ENCODE measurements around the gene HBP1. TPM values are rescaled to one million over a fixed set of nuclear protein-coding genes. Genes with fewer than 3 reads are reported as not detected.
"Not testable (repeated sequence)": the region's sequence is repeated elsewhere in the genome, so short reads cannot be mapped to it uniquely, and the experiment has no call there.

Gene HBP1
- total RNA-seq, 1 donor = 75.7 TPM

DNA sequence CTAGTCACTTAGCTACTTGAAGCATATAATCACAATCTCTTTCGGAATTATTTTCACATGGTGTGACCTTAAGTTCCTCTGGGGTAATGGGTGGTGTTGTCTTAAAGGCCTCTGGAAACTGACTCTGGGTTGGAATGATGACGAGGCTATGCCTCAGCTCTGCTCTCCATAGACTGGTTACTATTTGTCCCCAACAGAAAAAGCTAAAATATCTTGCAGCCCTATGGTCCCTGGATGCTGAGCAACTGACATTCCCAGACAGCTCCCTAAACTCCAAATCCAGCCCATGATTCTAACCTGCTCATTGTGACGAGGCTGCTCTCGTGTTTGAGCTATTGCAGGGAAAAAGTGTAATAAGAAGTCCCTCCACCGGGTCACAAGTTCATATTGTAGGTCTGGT, 51.6 kb downstream of the HBP1 start:
- no peak for DNase-seq (ENCODE audit: low read depth in 2 of 3, low spot score in 2 of 3)

DNA sequence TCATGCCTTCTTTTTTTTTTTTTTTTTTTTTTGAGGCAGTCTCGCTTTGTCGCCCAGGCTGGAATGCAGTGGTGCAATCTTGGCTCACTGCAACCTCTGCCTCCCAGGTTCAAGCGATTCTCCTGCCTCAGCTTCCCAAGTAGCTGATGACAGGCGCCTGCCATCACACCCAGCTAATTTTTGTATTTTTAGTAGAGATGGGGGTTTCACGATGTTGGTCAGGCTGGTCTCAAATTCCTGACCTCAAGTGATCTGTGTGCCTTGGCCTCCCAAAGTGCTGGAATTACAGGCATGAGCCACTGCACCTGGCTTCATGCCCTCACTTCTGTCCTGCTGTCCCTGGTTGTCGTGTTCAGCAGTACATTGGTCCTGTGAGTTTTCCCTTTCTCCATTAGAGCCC, 52.0 kb downstream of the HBP1 start:
- DNase-seq (ENCODE audit: low read depth in 2 of 3, low spot score in 2 of 3) = not testable (repeated sequence)

DNA sequence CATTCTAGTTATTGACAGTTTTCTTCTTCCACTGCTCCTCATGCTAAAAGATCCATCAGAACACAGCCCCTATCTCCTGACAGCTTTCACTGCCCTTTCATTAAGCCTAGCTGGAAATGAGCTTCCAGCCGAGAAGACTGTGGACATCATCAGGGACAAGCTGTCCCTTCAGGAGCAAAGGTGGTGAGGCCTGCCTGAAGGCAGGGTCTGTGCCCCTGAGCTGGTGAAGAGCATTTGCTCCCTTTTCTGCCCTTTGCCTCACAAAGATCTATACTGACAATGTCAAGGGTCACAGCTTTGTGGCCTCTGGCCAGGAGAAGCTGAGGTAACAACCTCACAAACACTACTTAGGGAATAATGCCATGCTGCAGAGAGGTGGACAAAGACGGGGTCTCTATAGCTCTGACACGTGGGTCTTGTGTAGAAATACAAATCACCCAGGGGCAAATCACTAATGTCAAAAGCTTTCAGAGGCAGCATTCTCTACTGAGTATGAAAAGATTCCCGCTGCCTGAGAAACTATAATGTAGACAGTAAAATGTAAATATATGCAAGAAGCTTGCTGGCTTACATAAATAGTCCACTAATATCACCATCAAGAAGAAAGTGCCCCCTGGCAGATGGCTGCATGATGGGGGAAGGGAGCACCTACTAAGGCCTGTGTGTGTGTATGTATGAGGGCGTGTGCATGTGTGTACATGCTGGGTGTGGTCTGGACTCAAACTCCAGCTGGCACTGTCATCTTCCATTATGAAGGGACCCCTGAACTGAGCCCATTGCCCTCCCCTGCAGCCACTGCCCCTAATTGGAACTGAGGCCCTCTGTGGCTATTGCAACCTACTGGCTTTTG, 55.8 kb downstream of the HBP1 start:
- no peak for DNase-seq (ENCODE audit: low read depth in 2 of 3, low spot score in 2 of 3)

DNA sequence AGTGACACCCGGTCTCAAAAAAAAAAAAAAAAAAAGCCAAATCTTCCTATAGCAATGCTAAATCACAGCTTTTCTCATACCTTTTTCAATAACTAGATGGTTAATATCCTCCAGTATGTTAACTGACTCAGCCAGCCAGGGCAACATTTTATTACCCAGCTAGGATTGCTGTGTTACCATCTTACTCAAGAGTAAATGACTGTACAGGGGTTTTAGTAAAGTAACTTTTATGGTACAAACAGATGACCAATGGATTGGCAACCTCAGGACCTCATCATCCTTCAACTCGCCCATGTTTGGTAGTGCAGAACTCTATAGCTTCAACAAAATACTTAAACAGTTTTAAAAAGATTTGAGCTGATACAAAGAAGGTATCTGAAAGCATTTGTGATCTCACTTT, 59.5 kb downstream of the HBP1 start:
- DNase-seq (ENCODE audit: low read depth in 2 of 3, low spot score in 2 of 3) = no peak

DNA sequence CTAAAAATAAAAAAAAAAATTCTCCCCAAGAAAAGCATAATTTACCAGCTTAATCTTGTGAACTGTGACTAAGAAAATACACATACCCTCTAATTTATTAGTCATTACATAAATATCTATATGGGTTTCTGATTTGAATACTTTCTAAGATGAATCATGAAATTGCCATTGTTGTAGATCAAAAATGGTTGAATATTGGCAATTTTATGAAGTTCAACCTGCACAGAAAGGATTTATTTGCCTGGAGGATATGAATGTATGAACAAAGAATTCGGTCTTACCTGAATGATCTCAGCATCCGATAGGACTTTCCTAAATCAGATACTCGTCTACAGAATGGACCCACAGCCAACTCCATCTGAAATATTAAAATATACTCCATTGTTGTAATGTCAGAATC, 61.5 kb downstream of the HBP1 start:
- no peak for DNase-seq (ENCODE audit: low read depth in 2 of 3, low spot score in 2 of 3)

DNA sequence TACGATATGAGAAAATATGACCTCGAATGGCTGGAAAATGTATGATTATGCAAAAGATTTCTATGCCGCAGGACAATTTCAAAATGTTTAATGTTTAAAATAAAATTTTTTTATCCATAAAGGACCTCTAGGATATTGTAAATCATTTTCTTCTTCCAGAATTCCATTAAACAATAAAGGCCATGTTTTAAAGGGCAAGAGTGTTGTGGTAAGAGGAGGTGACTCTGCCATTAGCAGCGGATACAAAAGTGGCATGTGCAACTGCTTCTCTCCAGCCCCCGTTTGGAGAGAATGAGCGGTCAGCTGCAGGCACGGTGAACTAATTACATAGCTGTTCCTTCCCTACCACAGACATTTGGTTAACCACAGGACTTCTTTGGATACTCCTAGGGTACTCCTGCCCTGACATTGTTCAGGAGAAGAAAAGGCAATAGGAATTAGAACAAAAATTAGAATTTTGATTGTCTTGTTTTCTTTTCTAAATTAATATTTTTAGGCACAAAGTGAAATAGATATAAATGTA, 63.8 kb downstream of the HBP1 start:
- DNase-seq (ENCODE audit: low read depth in 2 of 3, low spot score in 2 of 3) = no peak

DNA sequence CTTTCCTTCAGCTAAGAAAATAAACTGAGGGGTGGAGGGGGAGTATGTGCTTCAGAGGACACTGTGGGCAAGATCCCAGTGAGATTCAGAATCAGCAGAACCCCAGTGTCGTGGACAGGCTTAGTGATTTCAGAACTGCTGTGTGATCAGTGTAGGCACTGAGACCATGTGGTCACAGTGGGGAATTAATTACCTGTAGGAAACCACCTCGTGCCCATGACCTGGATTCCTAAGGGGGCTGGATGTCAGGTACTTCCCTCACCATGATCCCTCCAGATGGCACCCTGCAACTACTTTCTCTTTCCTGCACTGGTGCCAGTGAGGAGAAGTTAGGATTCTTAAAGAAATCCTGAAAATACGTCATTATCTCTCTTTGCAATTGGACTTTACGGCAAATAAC, 64.4 kb downstream of the HBP1 start:
- DNase-seq (ENCODE audit: low read depth in 2 of 3, low spot score in 2 of 3) = no peak

DNA sequence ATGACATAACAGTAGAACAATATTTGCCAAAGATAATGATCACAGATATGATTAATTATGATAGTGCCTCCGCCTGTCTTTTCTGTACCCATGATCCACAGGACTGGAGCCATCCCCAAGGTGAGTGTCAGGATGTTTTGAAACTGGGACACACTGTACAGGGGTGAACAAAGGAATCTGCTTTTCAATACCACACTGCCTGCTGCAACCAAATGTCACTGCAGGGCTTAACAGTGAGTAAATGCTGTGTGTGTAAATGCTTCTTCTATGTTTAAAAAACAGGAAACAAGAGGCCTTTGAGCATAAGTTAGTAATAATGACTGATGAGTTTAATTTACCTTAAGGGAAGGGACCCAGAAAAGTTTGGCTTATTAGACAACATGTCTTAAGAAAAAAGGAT, 65.2 kb downstream of the HBP1 start:
- no peak for DNase-seq (ENCODE audit: low read depth in 2 of 3, low spot score in 2 of 3)

DNA sequence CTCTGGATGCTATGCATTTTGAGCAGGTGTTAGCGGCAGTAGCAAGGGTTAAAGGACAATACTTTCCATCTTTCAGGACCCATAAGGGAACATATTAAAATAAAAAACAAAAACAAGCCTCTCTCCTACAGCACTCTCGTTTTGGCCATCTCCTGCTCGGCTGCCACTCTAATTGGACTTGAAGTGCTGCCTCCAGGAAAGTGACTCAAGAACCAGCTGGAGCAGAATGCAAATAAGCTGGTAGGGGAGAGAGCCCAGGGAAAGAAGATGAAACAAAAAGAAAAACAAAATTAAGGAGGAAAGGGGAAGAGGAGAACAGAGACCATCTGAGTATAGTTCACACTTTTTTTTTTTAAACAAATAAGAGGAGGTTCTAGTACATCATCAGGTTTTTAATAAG, 65.6 kb downstream of the HBP1 start:
- DNase-seq (ENCODE audit: low read depth in 2 of 3, low spot score in 2 of 3) = no peak

DNA sequence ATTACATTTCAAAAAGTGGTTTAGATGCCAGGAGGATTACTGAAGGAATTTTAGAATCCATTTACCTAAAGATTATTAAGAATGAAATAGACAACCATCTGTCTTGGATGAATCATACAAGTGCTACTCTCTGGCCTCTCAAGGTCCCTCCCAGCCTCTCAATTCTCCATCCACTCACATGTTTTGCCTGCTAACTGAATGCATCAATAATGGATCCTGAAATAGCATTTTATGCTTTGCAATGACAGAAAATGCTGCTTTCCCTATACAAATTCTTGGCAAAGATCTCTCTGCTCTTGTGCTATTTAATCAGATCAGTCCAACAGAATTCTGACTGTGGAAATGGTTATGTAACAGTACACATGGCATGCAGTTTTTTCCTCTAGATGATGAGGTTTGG, 68.1 kb downstream of the HBP1 start:
- DNase-seq (ENCODE audit: low read depth in 2 of 3, low spot score in 2 of 3) = no peak

DNA sequence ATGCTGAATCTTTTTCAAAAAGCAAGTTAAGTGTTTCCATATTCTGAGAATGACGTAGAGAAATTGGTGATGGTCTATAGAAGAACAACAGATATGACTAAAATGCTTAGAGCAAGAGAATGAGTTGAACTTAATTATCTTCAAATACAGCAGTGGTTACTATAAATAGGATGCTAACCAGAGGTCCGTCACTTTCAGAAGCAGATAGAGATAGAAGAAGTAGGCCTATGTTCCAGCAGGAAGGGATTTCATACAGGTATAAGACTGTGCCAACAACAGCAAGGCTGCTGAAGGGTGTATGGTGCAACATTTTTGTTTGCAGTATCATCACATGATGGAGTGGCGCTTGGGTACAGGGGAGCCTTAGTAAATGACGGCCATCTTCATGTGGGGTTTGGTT, 68.6 kb downstream of the HBP1 start:
- DNase-seq (ENCODE audit: low read depth in 2 of 3, low spot score in 2 of 3) = no peak

DNA sequence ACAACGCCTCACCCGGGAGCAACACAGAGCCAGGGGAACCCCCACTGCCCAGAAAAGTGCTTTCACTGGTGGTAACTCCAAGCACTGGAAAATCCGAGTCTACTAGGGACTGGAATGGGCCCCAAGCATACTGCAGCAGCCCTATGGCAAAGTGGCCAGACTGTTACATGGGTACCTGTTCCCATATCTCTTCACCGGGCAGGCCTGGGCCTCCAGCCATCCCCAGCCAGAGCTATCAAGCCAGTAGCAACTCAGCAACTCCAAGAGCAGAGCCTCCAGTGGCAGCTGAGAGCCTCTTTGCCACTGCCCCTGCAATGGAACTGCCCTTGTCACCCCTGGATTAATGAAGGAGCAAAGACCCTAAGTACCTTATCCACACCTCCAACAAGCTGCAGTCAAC, 73.5 kb downstream of the HBP1 start:
- DNase-seq (ENCODE audit: low read depth in 2 of 3, low spot score in 2 of 3) = no peak

DNA sequence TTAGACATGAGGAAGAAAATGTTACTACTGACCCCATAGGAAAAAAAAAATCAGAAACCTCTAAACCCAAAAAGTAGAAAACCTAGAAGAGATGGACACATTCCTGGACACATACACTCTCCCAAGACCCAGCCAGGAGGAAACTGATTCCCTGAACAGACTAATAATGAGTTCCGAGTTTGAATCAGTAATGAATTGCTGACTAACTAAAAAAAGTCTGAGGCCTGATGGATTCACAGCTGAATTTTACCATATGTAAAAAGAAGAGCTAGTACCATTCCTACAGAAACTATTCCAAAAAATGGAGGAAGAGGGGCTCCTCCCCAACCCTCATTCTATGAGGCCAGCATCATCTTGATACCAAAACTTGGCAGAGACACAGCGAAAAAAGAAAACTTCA, 75.8 kb downstream of the HBP1 start:
- no peak for DNase-seq (ENCODE audit: low read depth in 2 of 3, low spot score in 2 of 3)

DNA sequence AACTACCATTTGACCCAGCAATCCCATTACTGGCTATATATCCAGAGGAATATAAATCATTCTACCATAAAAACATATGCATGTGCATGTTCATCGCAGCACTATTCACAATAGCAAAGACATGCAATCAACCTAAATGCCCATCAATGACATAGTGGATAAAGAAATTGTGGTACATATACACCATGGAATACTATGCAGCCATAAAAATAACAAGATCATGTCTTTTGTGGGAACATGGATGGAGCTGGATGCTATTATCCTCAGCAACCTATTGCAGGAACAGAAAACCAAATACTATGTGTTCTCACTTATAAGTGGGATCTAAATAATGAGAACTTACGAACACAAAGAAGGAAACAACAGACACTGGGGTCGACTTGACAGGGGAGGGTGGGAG, 78.0 kb downstream of the HBP1 start:
- not testable (repeated sequence) for DNase-seq (ENCODE audit: low read depth in 2 of 3, low spot score in 2 of 3)

DNA sequence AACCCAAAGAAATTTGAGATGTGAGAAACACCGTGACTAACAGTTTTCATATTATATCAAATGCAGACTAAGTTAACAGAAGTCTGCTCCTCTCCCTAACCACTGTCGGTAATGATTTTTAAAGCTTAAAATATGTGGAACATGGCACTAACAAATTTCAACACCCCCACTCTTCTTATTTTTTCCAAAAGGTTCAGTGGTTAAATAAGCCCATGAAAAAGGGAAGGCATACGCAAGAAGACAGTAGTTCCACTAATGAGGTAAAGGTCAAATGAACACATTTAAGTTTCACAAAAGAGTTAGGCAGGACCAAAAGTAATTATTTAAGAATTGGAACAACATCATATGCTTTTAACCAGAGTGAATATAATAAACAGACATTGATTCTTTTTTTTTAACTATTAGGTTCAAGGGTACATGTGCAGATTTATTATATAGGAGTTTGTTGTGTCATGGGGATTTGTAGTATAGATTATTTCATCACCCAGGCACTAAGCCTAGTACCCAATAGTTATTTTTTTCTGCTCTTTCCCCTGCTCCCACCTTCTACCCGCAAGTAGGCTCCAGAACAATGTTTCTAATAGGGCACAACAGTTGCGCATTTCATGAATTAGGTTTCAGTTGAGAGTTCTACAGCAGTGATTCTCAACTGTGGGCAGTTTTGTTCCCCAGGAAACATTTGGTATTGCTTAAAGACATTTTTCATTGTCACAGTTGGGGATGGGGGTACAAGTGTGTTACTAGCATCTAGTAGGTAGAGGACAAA, 79.9 kb downstream of the HBP1 start:
- no peak for DNase-seq (ENCODE audit: low read depth in 2 of 3, low spot score in 2 of 3)

DNA sequence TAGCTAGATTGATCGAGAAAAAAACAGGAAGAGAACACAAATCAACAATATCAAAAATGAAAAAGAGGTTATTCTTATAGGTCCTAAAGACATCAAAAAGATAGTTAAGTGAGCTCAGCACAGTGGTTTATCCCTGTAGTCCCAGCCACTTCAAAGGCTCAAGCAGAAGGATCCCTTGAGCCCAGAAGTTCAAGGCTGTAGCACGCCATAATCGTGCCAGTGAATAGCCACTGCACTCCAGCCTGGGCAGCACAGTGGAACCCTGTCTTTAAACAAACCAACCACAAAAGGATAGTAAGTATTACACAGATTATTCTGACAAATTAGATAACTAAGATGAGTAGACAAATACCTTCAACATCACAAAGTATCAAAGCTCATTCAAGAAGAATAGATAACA, 83.2 kb downstream of the HBP1 start:
- no peak for DNase-seq (ENCODE audit: low read depth in 2 of 3, low spot score in 2 of 3)

Other genes starting within 250 kb of the HBP1 start
- gene PRKAR2B, start 124.3 kb upstream of the HBP1 start, total RNA-seq = 13.5 TPM

Data from hematopoietic multipotent progenitor cell (in vitro differentiated cells).